ACHN (cell line): ENCODE measurements around the gene SLC7A6.
A peak's percentile ranks its signal among the peaks of the same experiment; 100 is the strongest.

Experiments
- DNase-seq: peaks from one replicate; pipeline ENCODE4 v3.0.0-alpha.2; 2015
- in situ Hi-C: cut with HindIII; loops from 2 replicates; pipeline ENCODE4 v1.10.0; 2017; ENCODE audit warnings: low sequenced_read_pairs, low pct_ligation_motif_present, low pct_unique_long_range_greater_than_20kb

The SLC7A6 gene

GRCh38 chr16:68264128-68265077 is at the start of gene SLC7A6:
Gene SLC7A6 (plus strand): TSS chr16:68264526. CDS start chr16:68274727, 10,201 bp downstream.
- peak; percentile 85 for DNase-seq
- in situ Hi-C loops = no loop called here

- DNase-seq = no peak
- in situ Hi-C loops = loop anchor here (25.0 kb wide), 1 partner anchor 227 kb away; the partner anchor contains the start of genes DPEP2 and DPEP3
These were observed 49.6 kb upstream of the SLC7A6 start for GRCh38 chr16:68214726-68215125.

GRCh38 chr16:68215302-68215701 is 49.0 kb upstream of the SLC7A6 start:
- in situ Hi-C loops = loop anchor here (25.0 kb wide), 1 partner anchor 228 kb away; the partner anchor contains the start of genes DPEP2 and DPEP3
- no peak for DNase-seq

- no peak for DNase-seq
- in situ Hi-C loops = loop anchor here (25.0 kb wide), 1 partner anchor 229 kb away; the partner anchor contains the start of genes DPEP2 and DPEP3
These were observed 48.1 kb upstream of the SLC7A6 start for GRCh38 chr16:68216240-68216639.

DNA sequence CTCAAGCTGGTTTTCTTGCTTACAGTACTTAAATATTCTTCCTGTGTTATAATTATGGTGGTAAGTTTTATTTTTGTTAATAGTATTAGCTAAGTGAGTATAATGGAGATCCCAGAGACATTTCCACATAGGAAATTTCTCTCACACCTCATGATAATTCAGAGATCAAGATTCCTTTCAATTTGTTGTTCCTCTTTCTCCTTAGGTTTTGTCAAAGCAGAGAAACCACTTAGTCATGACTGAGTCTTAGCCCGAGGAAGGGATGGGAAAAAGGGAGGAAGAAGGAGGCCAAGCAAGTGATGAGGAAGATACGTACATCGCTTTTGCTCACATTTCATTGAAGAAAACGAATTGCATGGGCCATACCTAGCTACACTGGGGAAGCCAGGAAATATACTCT is 46.8 kb upstream of the SLC7A6 start:
- in situ Hi-C loops = loop anchor here (25.0 kb wide), 1 partner anchor 230 kb away; the partner anchor contains the start of genes DPEP2 and DPEP3
- DNase-seq = no peak

DNA sequence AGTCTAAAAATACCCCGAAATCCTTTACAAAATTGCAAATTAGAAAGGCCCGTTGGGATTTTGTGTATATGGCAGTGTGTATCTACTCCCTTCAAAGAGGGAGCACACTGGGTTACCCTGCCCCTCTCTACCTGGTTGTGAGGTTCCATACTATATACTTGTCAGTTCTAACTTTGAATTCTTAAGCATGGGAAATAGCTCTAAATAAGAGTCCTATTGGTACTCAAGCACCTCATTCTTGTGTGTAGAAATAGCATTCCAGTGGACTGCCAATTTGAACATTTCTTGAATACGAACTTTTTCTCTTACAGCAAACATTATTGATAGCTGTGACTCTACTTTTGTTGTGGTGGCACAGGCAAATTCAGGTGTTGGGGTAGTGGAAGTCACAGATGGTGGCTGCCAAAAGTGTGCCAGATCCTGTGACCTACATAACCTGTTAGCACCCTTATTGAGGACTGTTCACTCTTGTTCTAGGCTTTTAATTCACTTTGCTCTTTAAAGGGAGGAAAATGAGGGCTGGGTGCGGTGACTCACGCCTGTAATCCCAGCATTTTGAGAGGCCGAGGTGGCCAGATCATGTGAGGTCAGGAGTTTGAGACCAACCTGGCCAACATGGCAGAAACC is 44.5 kb upstream of the SLC7A6 start:
- DNase-seq = no peak
- in situ Hi-C loops = loop anchor here (25.0 kb wide), 1 partner anchor 233 kb away; the partner anchor contains the start of genes DPEP2 and DPEP3

- no peak for DNase-seq
- in situ Hi-C loops = loop anchor here (25.0 kb wide), 1 partner anchor 236 kb away; the partner anchor contains the start of genes DPEP2 and DPEP3
These were observed 41.3 kb upstream of the SLC7A6 start for GRCh38 chr16:68223072-68223471.

GRCh38 chr16:68226116-68226515 is 38.2 kb upstream of the SLC7A6 start:
- in situ Hi-C loops = no loop called here
- no peak for DNase-seq

DNA sequence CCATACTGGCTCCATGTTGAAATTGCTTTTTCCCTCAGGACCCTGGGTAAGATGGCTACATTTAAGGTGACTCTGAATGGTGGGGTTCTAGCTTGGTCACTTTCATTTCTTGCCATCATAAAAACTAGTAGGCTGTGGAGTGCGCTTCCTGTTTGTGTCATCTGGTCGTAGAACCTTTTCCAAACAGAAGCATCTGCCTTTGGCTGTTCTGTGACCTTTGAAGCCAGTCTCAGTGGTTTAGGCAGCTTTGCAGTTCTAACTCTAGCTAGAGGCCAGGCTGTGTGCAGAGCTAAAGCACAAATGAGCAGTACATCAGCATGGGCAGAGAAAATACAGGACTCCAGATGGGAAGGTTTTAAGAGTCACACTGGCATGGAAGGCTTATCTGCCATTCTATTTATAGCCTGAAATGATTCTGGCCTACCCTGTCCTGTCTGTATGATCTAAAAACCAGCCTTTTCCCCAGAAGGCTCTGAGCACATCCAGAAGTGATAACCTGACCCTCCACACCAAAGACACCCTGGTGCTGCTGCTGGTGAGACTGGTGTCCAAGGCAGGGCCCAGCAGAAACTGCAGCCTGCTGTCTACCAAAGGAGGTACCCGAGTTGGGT is 37.0 kb upstream of the SLC7A6 start:
- in situ Hi-C loops = no loop called here
- no peak for DNase-seq

DNA sequence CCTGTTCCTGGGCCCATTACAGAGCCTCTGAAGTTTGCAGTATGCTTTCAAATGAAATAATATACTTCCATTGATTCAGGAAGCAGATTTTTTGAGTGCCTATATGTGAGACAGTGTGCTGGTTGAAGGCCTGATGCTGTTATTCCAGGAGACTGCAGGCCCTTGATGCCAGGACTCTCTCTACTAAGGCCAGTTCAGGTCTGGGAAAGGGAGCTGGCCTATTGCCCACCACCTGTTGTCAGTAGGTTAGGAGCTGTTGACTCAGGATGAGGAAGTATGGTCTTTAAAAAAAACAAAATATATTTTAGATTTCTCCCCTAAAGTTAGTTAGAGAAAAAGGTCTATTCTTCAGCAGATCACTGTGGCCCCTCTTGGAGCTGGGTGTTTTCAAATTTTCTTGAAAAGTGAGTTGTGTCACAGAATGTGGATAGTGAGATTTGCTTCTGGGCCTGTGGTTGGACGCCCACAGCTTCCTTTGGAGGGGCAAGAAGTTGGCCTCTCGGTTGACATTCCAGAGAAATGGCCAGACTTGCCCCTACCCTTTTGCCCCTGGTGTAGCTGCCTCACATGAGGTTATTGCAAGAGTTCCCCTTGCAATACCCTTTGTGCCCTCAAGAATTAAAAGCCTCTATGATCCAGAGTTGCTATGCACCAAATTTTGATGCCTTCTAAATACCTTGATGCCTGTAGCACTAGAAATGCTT is 36.3 kb upstream of the SLC7A6 start:
- in situ Hi-C loops = no loop called here
- DNase-seq = no peak

GRCh38 chr16:68228652-68229051 is 35.7 kb upstream of the SLC7A6 start:
- in situ Hi-C loops = no loop called here
- DNase-seq = no peak

DNA sequence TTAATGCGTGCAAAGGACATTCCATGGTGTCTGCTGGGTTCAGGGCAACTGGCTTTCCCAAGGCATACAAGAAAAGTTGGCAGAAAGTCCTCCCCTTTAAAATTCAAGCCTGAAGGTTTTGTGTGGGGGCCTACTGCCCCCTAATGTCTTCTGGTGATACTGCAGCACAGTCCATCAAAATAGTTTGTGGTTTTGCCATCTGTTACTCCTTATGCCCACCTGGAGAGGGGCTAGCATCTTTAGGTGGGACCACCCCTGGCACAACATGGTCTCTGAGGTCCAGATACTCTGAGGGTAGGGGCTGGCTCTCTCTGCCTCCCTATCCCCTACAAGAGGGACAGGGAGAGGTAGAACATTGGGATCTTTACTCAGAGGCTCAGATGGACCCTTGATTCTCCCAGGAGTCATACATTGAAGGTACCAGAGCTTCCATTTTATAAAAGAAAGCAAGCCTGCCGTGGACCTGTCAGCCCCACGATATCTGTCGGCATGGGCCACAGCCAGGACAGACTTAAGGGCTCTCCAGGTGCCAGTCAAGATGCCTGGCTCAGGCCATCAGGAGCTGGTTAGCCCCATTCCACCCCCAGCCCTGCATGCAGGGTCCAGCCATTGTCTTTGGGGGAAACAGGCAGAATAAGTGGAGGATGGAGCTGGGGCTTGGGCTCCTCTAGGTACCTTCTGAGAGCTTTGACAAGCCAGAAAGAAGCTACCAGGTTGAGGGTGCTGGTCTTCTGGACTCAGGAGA is 34.7 kb upstream of the SLC7A6 start:
- in situ Hi-C loops = no loop called here
- DNase-seq = peak; percentile 73

DNA sequence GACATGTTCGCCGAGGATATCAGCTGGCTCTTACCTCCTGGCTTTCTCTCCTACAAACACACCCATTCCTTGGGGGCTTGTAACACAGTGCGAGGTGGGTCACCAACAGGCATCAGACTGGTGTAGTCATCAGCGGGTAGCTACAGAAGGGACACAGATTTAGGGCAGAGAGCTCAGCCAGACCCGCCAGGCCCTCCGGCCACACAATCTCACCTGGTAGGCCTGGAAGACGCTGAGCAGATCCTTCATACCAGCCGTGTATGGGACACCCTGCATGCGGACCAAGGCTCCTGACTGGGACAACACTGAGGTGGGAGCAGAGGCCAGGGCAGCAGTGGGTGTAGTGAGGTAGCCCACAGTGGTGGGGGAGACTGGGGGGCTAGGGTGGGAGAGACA is 34.2 kb upstream of the SLC7A6 start:
- in situ Hi-C loops = no loop called here
- DNase-seq = no peak

DNA sequence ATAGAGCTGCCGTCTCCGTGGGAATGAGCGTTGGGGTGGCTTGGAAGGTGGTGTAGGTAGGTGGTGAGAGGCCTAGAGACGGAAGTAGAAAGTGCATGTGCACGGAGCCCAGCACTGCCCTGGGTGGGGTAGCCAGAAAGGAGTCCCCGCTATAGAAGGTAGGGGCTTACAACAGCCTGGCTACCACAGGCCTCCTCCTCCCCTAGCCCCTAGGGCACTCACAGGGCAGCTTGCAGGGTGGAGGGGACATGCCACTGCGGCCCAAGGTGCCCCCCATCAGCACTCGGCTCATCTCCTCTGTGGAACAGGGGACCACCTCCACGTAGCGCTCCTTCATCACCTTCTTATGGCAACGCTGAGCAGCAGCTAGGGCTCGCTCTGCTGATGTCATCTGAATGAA is 33.4 kb upstream of the SLC7A6 start:
- in situ Hi-C loops = no loop called here
- no peak for DNase-seq

- no peak for DNase-seq
- in situ Hi-C loops = no loop called here
These were observed 32.8 kb upstream of the SLC7A6 start for GRCh38 chr16:68231384-68232136.

GRCh38 chr16:68232335-68232734 is 32.0 kb upstream of the SLC7A6 start:
- no peak for DNase-seq
- in situ Hi-C loops = no loop called here
